Left lung (tissue), 14 donors: ENCODE measurements around the gene MSH2. TPM values are rescaled to one million over a fixed set of nuclear protein-coding genes. Genes with fewer than 3 reads are reported as not detected.
A peak's percentile ranks its signal among the peaks of the same experiment; 100 is the strongest.

ENCODE experiments used
- ATAC-seq: fragments of 200-7000 bp; cut with Tn5 transposase; one replicate; pipeline ENCODE4 v1.9.1; 2020; ENCODE audit warnings: moderate library complexity
- DNase-seq, 4 donors: peaks; one replicate each; pipeline ENCODE4 v3.0.0-alpha.2; 2013 to 2020
- H3K27ac ChIP-seq, 2 donors: fragments of 200-600 bp; sonication (generic) in 1 of 2; one replicate each; pipeline versions ENCODE4 v1.5.0 to v1.8.0; 2020 to 2021
- H3K27me3 ChIP-seq, 2 donors: fragments of 200-600 bp; sonication (generic) in 1 of 2; one replicate each; pipeline versions ENCODE4 v1.5.0 to v1.8.0; 2020 to 2021
- H3K36me3 ChIP-seq, 2 donors: fragments of 200-600 bp; sonication (generic) in 1 of 2; one replicate each; pipeline versions ENCODE4 v1.5.0 to v1.8.0; 2020 to 2021
- H3K4me1 ChIP-seq, 2 donors: fragments of 200-600 bp; one replicate each; pipeline ENCODE4 v1.8.0; 2021
- H3K4me3 ChIP-seq, 2 donors: fragments of 200-600 bp; sonication (generic) in 1 of 2; one replicate each; pipeline versions ENCODE4 v1.5.0 to v1.8.0; 2020 to 2021; ENCODE audit warnings: mild to moderate bottlenecking in 1 of 2
- H3K9me3 ChIP-seq, 2 donors: fragments of 200-600 bp; sonication (generic) in 1 of 2; one replicate each; pipeline versions ENCODE4 v1.5.0 to v1.8.0; 2020 to 2021
- intact Hi-C, 2 donors: fragments of 100-400 bp; cut with DNase I; formaldehyde crosslinking; loops; one replicate each; pipeline versions ENCODE4 v1.11.2 to v1.14.2; 2022
- long read RNA-seq, 12 donors: library from polyadenylated mRNA in 2 of 12; unstranded in 2 of 12; transcript quantifications; one replicate each; pipeline ENCODE4 v2.0.0 and lab custom pipeline, GENCODE V29; 2019 to 2026
- polyA plus RNA-seq, 6 donors: library from polyadenylated mRNA; unstranded; fragments of 120-200 nt; gene quantifications; one replicate each; pipeline ENCODE4 v1.2.1, GENCODE V29; 2013; ENCODE audit not compliant: insufficient read length in 6 of 6
- total RNA-seq, 2 donors: library from RNA; stranded (reverse); fragmentation: NEBNext Ultra II Directional; extraction: Animal tissue kit (Norgen Biotek cat#: 25700); gene quantifications; one replicate each; pipeline ENCODE4 v1.2.1, GENCODE V29; 2021
- TF ChIP-seq, protein P1 (sequence below), 2 donors: fragments of 200-600 bp; sonication (generic) in 1 of 2; IDR thresholded peaks; one replicate each; pipeline versions ENCODE4 v1.5.0 to v1.8.0; 2021; ENCODE audit warnings: antibody characterized with exemption in 2 of 2
- donor health status: DM: no; HTN: yes; CAD: no.
- donor health status: DM: no; HTN: no; CAD: no.

The MSH2 gene
- total RNA-seq: 10 to 100 TPM; 16.2 to 19.5 TPM
- 10 to 100 TPM; 57.7 to 70.4 (median 60.6) TPM for polyA plus RNA-seq
- long read RNA-seq, donor 1, transcript MSH2-201 (16 exons, 3,307 nt): major isoform, 5 of 10 reads
- long read RNA-seq, donor 1, partial matches to known transcripts: 5 of 10 reads
- long read RNA-seq, donor 1, other reads (novel, unspliced or antisense): 0 of 10 reads
- long read RNA-seq, donor 2, partial matches to known transcripts: 5 of 8 reads
- long read RNA-seq, donor 2, other reads (novel, unspliced or antisense): 0 of 8 reads
- long read RNA-seq, donor 3, transcript MSH2-201 (16 exons, 3,307 nt): major isoform, 10 of 10 reads
- long read RNA-seq, donor 3, partial matches to known transcripts: 0 of 10 reads
- long read RNA-seq, donor 3, other reads (novel, unspliced or antisense): 0 of 10 reads
- long read RNA-seq, donor 4, partial matches to known transcripts: 2 of 3 reads
- long read RNA-seq, donor 4, other reads (novel, unspliced or antisense): 1 of 3 reads
- long read RNA-seq, donor 5, partial matches to known transcripts: 5 of 8 reads
- long read RNA-seq, donor 5, other reads (novel, unspliced or antisense): 0 of 8 reads
- long read RNA-seq, donor 6, transcript MSH2-201 (16 exons, 3,307 nt): major isoform, 5 of 5 reads
- long read RNA-seq, donor 6, partial matches to known transcripts: 0 of 5 reads
- long read RNA-seq, donor 6, other reads (novel, unspliced or antisense): 0 of 5 reads
- long read RNA-seq, donor 7, partial matches to known transcripts: 0 of 4 reads
- long read RNA-seq, donor 7, other reads (novel, unspliced or antisense): 0 of 4 reads
- long read RNA-seq, donor 8, transcript MSH2-201 (16 exons, 3,307 nt): major isoform, 10 of 10 reads
- long read RNA-seq, donor 8, partial matches to known transcripts: 0 of 10 reads
- long read RNA-seq, donor 8, other reads (novel, unspliced or antisense): 0 of 10 reads
- long read RNA-seq, donor 9: 0 reads
- long read RNA-seq, donor 10: 0 reads
- long read RNA-seq, donor 11, partial matches to known transcripts: 0 of 3 reads
- long read RNA-seq, donor 11, other reads (novel, unspliced or antisense): 0 of 3 reads
- long read RNA-seq, donor 12, partial matches to known transcripts: 0 of 2 reads
- long read RNA-seq, donor 12, other reads (novel, unspliced or antisense): 0 of 2 reads

DNA sequence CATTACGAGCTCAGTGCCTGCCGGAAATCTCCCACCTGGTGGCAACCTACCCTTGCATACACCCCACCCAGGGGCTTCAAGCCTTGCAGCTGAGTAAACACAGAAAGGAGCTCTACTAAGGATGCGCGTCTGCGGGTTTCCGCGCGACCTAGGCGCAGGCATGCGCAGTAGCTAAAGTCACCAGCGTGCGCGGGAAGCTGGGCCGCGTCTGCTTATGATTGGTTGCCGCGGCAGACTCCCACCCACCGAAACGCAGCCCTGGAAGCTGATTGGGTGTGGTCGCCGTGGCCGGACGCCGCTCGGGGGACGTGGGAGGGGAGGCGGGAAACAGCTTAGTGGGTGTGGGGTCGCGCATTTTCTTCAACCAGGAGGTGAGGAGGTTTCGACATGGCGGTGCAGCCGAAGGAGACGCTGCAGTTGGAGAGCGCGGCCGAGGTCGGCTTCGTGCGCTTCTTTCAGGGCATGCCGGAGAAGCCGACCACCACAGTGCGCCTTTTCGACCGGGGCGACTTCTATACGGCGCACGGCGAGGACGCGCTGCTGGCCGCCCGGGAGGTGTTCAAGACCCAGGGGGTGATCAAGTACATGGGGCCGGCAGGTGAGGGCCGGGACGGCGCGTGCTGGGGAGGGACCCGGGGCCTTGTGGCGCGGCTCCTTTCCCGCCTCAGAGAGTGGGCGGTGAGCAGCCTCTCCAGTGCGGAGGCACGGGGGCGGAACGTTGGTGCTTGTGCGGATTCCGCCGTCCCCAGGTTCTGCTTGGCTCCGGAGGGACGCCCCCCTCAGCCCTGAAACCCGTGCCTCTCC lies at the start of gene MSH2:
Gene MSH2 (plus strand): TSS at position 352 of the 804 bp plus-strand sequence. CDS start 36 bp downstream, at position 388.
- peak; percentile 93 to 96 (median 95) for DNase-seq
- peak within 1 kb of the TSS; percentile 60 to 73 for H3K27ac ChIP-seq
- no peaks in the 10 kb centered on the region for H3K9me3 ChIP-seq
- peaks cover 8 to 19% of the 10 kb centered on the region in 2 donors for H3K4me1 ChIP-seq
- peak; percentile 98 for ATAC-seq
- H3K27me3 ChIP-seq: no peaks in the 10 kb centered on the region
- peak within 1 kb of the TSS; percentile 96 to 98 for H3K4me3 ChIP-seq
- H3K36me3 ChIP-seq: no peaks in the 10 kb centered on the region
- intact Hi-C loops: no loop called here
- TF ChIP-seq, protein P1, sequence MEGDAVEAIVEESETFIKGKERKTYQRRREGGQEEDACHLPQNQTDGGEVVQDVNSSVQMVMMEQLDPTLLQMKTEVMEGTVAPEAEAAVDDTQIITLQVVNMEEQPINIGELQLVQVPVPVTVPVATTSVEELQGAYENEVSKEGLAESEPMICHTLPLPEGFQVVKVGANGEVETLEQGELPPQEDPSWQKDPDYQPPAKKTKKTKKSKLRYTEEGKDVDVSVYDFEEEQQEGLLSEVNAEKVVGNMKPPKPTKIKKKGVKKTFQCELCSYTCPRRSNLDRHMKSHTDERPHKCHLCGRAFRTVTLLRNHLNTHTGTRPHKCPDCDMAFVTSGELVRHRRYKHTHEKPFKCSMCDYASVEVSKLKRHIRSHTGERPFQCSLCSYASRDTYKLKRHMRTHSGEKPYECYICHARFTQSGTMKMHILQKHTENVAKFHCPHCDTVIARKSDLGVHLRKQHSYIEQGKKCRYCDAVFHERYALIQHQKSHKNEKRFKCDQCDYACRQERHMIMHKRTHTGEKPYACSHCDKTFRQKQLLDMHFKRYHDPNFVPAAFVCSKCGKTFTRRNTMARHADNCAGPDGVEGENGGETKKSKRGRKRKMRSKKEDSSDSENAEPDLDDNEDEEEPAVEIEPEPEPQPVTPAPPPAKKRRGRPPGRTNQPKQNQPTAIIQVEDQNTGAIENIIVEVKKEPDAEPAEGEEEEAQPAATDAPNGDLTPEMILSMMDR (IDR thresholded peaks at IDR 0.05): no peak

- no peak overlapping the region for H3K4me3 ChIP-seq
- ATAC-seq: peak; percentile 60
- intact Hi-C loops: no loop called here
- no peak overlapping the region for H3K27ac ChIP-seq
- no peaks in the 10 kb centered on the region for H3K36me3 ChIP-seq
- H3K27me3 ChIP-seq: no peaks in the 10 kb centered on the region
- TF ChIP-seq, protein P1 (IDR thresholded peaks at IDR 0.05): no peak
- no peaks in the 10 kb centered on the region for H3K4me1 ChIP-seq
- no peaks in the 10 kb centered on the region for H3K9me3 ChIP-seq
- DNase-seq: no peak
Measured at GRCh38 chr2:47354013-47354847, 48.7 kb upstream of the MSH2 start.

- Histone ChIP-seq H3K4me1 (no peaks in the 10 kb centered on the region), H3K36me3 (no peaks in the 10 kb centered on the region), H3K4me3 (no peak overlapping the region), H3K9me3 (no peaks in the 10 kb centered on the region), H3K27ac (no peak overlapping the region), H3K27me3 (no peaks in the 10 kb centered on the region)
- ATAC-seq (no peak), DNase-seq (no peak)
- intact Hi-C loops: no loop called here
- TF ChIP-seq, protein P1 (IDR thresholded peaks at IDR 0.05): no peak
Measured at GRCh38 chr2:47354848-47355204, 48.1 kb upstream of the MSH2 start.

DNA sequence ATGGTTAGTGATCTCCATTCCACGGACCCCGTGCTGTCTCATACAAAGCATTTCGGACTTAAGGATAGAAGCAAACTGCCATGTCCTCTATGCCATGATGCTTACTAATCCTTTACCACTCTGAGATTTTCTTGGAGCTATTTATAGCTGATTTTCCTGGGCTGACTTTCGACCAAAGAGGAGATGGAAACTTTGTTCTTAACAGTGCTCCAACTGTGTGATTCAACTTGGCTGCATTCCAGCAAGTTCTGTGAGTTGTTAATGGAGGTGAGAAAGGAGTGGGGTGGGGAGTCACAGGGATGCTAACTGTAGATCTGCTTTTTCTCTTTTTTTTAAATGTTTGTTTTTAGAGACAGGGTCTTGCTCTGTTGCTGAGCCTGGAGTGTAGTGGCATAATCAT lies 45.5 kb upstream of the MSH2 start:
- no peaks in the 10 kb centered on the region for H3K4me1 ChIP-seq
- no peaks in the 10 kb centered on the region for H3K27me3 ChIP-seq
- H3K36me3 ChIP-seq: no peaks in the 10 kb centered on the region
- H3K9me3 ChIP-seq: no peaks in the 10 kb centered on the region
- no peak overlapping the region for H3K4me3 ChIP-seq
- intact Hi-C loops: no loop called here
- DNase-seq: peak in 1 of 4 donors; percentile 37
- H3K27ac ChIP-seq: no peak overlapping the region
- TF ChIP-seq, protein P1 (IDR thresholded peaks at IDR 0.05): no peak
- ATAC-seq: peak; percentile 53
